Stimulated activated CD4-positive, alpha-beta T cell treated with anti-CD3 and anti-CD28 coated beads, Interleukin-12 subunit alpha, Interleukin-12 subunit beta, amount 100 ng/mL, for 4 hours (primary cell): ENCODE measurements around the gene CNMD.

Experiments
- DNase-seq: peaks from one replicate; pipeline ENCODE4 v3.0.0-alpha.2; 2020

CNMD gene

GRCh38 chr13:52739468-52740071, at the start of gene CNMD:
Gene CNMD, minus strand, starts transcription at chr13:52739820. Its CDS starts 119 bp downstream, at chr13:52739701.
- no peak for DNase-seq

- DNase-seq: no peak
Observed at GRCh38 chr13:52788011-52788410, 48.4 kb upstream of the CNMD start.

- DNase-seq: no peak
Observed at GRCh38 chr13:52787235-52787634, 47.6 kb upstream of the CNMD start.

- DNase-seq: no peak
Observed at GRCh38 chr13:52786766-52787165, 47.1 kb upstream of the CNMD start.

GRCh38 chr13:52785739-52786138, 46.1 kb upstream of the CNMD start:
- no peak for DNase-seq

- DNase-seq: no peak
Observed at GRCh38 chr13:52784591-52785340, 45.1 kb upstream of the CNMD start.

GRCh38 chr13:52783943-52784342, 44.3 kb upstream of the CNMD start:
- DNase-seq: no peak

DNA sequence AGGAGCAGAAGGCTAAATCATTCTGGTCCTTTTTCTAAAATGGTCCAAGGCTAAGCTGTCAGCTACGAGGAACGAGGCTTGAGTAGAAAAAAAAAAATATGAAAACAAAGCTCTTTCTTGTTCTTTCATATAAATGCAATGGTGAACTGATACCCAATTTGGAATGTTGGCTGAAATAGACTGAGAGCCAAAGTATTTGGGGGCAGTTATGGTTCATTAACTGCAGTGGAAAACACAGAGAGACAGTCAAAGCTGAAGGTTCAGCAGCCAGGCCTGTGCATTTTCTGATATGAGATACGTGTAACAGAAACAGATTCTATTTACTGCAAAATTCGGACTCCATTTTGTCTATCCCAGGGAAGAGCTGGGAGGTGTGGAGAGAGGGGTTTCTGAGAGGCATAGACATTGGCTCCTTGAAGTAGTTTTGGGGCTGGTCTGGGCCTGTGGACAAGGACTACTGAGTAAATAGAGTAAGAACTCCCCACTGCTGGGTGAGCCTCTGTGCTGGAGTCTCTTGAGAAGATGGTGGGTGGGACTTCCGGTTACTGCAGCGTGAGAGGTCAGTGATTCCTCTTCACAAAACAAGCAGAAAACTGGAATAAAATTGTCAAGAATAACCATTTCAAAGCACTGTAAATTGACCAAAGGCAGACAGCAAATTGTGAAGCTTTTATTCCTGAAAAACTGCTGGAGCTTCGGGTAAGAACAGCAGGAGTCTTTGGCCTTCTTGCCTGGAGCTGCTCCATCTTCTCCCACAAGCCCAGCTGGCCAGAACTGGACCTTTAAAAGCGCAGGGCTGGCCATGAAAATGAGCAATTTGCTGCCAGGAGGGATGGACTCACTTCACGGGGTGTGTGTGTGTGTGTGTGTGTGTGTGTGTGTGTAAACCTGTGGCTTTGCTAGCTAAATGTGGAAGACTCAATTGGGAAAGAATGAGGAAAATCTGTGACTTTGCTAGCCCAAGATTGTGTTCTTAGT, 43.1 kb upstream of the CNMD start:
- no peak for DNase-seq

DNA sequence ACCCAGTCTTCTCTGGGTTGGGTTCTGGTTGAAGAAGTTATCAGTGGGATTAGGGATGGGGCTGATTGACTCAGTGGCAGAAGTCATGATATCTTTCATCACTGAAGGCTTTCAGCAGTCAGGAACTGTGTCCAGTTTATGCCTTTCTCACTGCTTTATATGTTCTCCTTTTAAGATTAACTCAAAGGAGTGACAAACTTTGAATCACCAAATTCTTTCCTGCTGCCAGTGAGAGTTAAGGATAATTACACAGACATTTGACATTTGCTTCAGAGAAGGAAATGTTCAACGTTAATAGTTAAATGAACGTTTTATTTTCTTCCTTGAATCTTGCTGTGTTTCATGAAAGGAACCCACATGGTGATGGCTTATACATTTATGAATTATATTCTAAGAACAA, 41.0 kb upstream of the CNMD start:
- DNase-seq: no peak

GRCh38 chr13:52780092-52780491, 40.5 kb upstream of the CNMD start:
- no peak for DNase-seq

DNA sequence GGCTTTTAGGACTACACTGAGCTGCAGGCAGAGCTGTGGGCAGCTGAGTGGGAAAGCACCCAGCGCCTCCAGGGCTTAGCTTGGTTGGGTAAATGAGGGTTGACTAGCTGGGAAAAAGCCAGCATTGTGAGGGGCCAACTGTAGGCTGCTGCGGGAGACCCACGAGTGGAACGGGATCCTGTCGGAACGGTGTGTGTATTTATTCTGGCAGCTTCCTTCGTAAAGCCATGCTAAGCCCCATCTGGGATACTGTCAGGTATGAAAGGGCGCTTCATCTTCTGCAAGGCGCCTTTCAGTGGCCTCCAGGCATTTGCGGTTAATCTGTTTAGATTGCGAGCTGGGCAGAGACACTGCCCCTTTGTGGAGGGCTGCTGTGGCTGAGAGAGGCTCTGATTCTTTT, 39.5 kb upstream of the CNMD start:
- DNase-seq: no peak

- DNase-seq: no peak
Observed at GRCh38 chr13:52776726-52777125, 37.1 kb upstream of the CNMD start.

DNA sequence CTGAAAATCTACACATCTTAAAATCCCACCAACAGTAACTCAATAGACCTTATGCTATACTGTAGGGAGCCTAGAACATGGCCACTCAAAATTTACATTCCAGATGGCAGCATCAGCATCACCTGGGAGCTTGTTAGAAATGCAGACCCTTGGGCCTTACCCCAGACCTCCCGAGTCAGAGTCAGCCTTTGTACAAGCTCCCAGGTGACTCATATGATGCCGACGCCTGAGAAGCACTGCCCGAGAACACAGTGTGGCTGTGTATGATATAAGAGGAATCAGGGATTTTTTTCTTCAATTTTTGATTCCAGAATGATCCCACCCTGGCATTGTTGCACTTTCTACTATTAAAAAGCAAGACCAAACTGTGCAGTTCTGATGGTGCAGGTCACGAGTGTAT, 35.9 kb upstream of the CNMD start:
- DNase-seq: no peak

GRCh38 chr13:52767949-52768516, 28.4 kb upstream of the CNMD start:
- DNase-seq: no peak

GRCh38 chr13:52765611-52766390, 26.2 kb upstream of the CNMD start:
- no peak for DNase-seq

GRCh38 chr13:52760077-52760476, 20.5 kb upstream of the CNMD start:
- no peak for DNase-seq

- DNase-seq: no peak
Observed at GRCh38 chr13:52758114-52758513, 18.5 kb upstream of the CNMD start.

DNA sequence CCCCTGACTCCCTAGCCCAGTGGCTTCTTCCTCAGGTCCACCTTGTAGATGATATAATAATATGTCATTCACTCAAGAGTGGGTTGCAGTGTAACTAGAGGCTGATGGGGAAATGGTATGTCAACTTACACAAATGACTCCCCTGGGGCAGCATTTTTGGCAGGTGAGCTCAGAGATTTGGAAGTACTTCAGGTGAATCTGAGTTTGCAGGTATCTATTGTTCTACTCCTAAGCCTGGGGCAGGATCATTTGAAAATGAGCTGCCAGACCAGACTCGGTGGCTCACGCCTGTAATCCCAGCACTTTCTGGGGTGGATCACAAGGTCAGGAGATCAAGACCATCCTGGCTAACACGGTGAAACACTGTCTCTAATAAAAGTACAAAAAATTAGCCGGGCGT, 11.6 kb upstream of the CNMD start:
- DNase-seq: no peak

DNA sequence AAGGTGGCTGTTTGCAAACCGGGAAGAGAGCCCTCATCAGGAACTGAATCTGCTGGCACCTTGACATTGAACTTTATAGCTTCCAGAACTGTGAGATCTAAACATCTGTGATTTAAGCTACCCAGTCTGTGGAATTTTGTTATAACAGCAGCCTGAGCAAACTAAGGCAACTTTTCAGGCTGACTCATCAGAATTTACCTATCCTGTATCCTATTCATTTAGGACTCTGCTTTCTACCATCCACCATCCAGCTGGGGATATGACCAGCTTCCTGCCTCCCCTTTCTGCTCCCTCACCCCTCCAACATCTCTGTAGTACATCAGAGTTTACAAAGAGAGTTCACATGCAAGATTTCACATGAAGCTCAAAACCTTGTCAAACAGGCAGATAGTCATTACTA, 11.1 kb upstream of the CNMD start:
- no peak for DNase-seq

DNA sequence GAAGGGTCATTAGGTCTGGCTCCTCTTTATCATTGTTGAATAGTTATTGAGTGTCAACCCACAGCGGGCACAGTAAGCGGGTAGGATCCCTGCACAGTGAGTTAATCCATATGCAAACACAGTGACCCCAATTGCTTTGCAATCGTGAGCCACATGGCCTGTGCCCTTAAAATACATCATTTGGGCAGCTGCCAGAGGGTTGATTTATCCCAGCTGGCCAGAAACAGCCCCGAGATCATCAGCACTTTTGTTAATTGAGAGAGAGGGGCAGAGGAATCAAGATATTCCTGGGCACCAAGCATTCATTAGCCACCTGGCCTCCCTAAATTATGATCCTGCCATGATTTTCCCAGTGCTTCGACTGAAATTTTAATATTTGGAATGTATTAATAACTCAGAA, 9.8 kb upstream of the CNMD start:
- no peak for DNase-seq

- DNase-seq: no peak
Observed at GRCh38 chr13:52746141-52746540, 6.5 kb upstream of the CNMD start.

- no peak for DNase-seq
Observed at GRCh38 chr13:52744842-52745375, 5.3 kb upstream of the CNMD start.
